ENCODE results near the gene RGS9BP.

DNA sequence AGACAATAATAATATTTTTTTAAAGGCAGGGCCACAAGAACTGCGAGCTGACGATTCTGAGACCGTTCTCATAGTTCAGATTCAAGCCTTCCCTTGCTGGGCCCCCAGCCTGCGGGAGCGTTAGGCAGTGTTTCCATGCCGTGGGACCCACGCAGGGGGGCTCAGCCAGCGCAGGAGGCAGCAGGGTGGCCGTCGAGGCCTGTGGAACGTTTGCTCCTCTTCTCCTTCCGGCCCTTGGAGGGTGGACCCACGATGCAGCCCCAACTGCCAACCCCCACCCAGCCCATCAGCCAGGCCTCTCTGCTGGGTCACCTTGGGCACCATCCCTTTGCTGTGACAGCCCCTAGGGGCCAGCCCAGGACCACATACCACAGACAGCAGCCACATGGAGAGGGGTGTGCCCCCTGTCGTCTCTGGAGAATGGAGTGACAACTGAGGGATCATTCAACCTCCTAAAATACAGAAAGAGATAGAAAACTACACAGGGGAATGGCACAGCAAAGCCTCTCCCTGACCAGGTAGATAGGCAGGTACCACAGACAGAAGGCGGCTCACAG is 47.9 kb upstream of the RGS9BP start:
- TF ChIP-seq, protein P1, sequence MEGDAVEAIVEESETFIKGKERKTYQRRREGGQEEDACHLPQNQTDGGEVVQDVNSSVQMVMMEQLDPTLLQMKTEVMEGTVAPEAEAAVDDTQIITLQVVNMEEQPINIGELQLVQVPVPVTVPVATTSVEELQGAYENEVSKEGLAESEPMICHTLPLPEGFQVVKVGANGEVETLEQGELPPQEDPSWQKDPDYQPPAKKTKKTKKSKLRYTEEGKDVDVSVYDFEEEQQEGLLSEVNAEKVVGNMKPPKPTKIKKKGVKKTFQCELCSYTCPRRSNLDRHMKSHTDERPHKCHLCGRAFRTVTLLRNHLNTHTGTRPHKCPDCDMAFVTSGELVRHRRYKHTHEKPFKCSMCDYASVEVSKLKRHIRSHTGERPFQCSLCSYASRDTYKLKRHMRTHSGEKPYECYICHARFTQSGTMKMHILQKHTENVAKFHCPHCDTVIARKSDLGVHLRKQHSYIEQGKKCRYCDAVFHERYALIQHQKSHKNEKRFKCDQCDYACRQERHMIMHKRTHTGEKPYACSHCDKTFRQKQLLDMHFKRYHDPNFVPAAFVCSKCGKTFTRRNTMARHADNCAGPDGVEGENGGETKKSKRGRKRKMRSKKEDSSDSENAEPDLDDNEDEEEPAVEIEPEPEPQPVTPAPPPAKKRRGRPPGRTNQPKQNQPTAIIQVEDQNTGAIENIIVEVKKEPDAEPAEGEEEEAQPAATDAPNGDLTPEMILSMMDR (IDR thresholded peaks at IDR 0.05) = no peak
- TF ChIP-seq POLR2A (IDR thresholded peaks at IDR 0.05) = no peak
